ENCODE data around the gene SPAG16. TPM values are rescaled to one million over a fixed set of nuclear protein-coding genes. Genes with fewer than 3 reads are reported as not detected.

Gene SPAG16
- total and polyA plus RNA-seq, 11 donors, result 9.8 to 26.1 (median 15.2) TPM

DNA sequence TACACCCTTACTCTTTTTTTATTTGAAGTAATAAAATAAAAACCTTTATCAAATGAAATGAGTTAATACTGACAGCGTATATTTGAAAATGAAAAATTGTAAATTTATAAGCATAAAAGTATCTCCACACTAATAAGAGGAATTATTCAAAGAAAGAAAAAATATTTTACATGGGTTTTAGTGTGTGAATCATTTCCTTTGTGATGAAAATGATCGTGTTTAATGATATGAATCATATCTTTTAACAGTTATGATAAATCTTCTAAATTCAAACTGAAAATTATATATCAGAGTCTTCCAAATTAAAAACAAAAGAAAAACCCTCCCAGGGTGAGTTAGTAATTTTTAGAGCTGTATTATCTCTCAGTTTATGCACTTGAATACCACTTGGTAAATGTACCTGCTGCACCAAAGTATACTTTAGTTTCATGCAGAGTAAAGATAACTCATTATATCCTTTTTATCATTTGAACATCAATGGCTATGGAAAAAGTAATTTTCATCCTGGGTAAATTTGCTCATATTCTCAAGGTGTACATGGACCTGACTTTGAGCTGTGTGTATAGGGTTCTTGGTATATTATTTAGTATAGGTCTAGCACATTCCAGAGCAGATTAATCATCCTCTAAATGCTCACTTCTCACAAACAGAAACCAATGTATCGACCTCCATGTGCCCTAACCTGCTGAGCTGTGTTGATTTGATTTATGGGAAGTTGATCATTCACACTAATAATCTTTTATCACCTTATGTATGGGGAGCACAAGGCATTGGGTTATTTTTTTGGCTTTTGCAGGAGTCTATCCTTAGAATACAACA, 1027.9 kb downstream of the SPAG16 start:
- Histone ChIP-seq H3K9me3 (peaks cover 0 to 8% (median 0%) of the 10 kb centered on the region in 12 donors), H3K36me3 (no peaks in the 10 kb centered on the region), H3K4me3 (no peak overlapping the region), H3K27ac (no peak overlapping the region), H3K27me3 (no peaks in the 10 kb centered on the region), H3K4me1 (no peaks in the 10 kb centered on the region)
- DNase-seq, result no peak
- ATAC-seq, result no peak
- 59 to 67% (median 64%) methylated on average over 3 of the region's 3 CpGs for WGBS, 4 donors
- no peak for TF ChIP-seq POLR2A (IDR thresholded peaks at IDR 0.05)
- TF ChIP-seq, protein P1, sequence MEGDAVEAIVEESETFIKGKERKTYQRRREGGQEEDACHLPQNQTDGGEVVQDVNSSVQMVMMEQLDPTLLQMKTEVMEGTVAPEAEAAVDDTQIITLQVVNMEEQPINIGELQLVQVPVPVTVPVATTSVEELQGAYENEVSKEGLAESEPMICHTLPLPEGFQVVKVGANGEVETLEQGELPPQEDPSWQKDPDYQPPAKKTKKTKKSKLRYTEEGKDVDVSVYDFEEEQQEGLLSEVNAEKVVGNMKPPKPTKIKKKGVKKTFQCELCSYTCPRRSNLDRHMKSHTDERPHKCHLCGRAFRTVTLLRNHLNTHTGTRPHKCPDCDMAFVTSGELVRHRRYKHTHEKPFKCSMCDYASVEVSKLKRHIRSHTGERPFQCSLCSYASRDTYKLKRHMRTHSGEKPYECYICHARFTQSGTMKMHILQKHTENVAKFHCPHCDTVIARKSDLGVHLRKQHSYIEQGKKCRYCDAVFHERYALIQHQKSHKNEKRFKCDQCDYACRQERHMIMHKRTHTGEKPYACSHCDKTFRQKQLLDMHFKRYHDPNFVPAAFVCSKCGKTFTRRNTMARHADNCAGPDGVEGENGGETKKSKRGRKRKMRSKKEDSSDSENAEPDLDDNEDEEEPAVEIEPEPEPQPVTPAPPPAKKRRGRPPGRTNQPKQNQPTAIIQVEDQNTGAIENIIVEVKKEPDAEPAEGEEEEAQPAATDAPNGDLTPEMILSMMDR (IDR thresholded peaks at IDR 0.05), result no peak
- intact Hi-C loops (cut with DNase I), result no loop called here

DNA sequence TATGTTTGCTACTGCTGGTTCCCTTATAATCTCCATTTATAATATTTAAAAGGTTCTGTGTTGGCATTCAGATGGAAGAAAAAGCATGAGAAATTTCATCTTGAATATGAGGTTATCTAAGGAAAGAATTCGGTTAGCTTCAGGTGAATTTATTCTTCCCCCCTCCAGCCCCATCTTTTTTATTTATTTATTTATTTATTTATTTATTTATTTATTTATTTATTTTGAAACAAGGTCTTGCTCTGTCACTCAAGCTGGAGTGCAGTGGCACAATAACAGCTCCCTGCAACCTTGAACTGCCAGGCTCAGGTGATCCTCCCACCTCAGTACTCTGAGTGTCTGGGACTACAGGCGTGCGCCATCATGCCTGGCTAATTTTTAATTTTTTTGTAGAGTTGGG, 1031.1 kb downstream of the SPAG16 start:
- Histone ChIP-seq H3K4me1 (no peaks in the 10 kb centered on the region), H3K4me3 (no peak overlapping the region), H3K27ac (no peak overlapping the region), H3K36me3 (no peaks in the 10 kb centered on the region), H3K9me3 (no peaks in the 10 kb centered on the region), H3K27me3 (no peaks in the 10 kb centered on the region)
- DNase-seq, result no peak
- TF ChIP-seq, protein P1 (IDR thresholded peaks at IDR 0.05), result no peak
- no peak for TF ChIP-seq POLR2A (IDR thresholded peaks at IDR 0.05)
- intact Hi-C loops (cut with DNase I), result no loop called here
- ATAC-seq, result no peak
- 87 to 93% (median 88%) methylated on average over 3 of the region's 3 CpGs for WGBS, 4 donors

DNA sequence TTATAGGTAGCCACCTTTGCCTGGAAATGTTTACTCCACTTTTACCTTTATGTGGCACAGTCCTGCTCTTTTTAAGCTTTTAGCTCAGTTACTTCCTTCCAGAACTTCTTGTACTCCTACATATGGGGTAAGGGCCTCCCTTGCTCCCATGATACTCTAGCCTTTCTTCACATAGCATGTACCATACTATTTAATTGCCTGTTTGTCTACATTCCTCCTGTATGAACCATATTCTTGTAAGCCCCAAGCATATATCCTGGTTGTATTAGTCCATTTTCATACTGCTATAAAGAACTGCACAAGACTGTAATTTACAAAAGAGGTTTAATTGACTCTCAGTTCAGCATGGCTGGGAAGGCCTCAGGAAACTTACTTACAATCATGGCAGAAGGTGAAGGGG, 1035.9 kb downstream of the SPAG16 start:
- TF ChIP-seq, protein P1 (IDR thresholded peaks at IDR 0.05), result no peak
- TF ChIP-seq POLR2A (IDR thresholded peaks at IDR 0.05), result no peak
- intact Hi-C loops (cut with DNase I), result no loop called here
- H3K4me3 ChIP-seq, result no peak overlapping the region
- H3K36me3 ChIP-seq, result no peaks in the 10 kb centered on the region
- H3K27me3 ChIP-seq, result no peaks in the 10 kb centered on the region
- DNase-seq, result no peak
- H3K9me3 ChIP-seq, result no peaks in the 10 kb centered on the region
- H3K4me1 ChIP-seq, result no peaks in the 10 kb centered on the region
- H3K27ac ChIP-seq, result no peak overlapping the region
- no peak for ATAC-seq

DNA sequence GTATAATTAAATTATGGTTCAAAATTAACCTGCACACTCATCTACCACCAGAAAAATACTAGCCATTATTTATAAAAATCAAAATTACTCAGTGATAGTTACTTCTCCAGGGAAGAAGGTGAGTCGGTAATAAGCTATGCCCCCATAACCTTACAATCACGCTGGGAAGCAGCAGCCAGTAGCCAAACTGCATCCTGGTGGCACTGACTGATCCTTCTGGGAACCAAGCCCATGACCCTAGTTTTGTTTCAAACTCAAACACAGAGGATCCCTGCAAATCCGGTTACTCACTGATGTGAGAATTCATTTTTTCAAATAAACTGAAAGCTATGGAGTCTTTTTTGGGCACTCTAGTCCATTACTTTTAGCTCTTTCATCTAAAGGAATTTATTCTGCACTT, 1038.4 kb downstream of the SPAG16 start:
- no peak for TF ChIP-seq POLR2A (IDR thresholded peaks at IDR 0.05)
- TF ChIP-seq, protein P1 (IDR thresholded peaks at IDR 0.05), result no peak
- no peaks in the 10 kb centered on the region for H3K4me1 ChIP-seq
- WGBS, 4 donors, result 75 to 89% (median 82%) methylated on average over 3 of the region's 3 CpGs
- H3K27ac ChIP-seq, result no peak overlapping the region
- ATAC-seq (no peak), DNase-seq (no peak)
- no peaks in the 10 kb centered on the region for H3K36me3 ChIP-seq
- no peak overlapping the region for H3K4me3 ChIP-seq
- no peaks in the 10 kb centered on the region for H3K27me3 ChIP-seq
- intact Hi-C loops (cut with DNase I), result no loop called here
- no peaks in the 10 kb centered on the region for H3K9me3 ChIP-seq

Data from heart left ventricle (tissue), 16 donors.